Right ventricle myocardium superior (tissue), 1 donor: ENCODE measurements around the gene DST. TPM values are rescaled to one million over a fixed set of nuclear protein-coding genes. Genes with fewer than 3 reads are reported as not detected.

Experiments
- ATAC-seq: fragments of 200-7000 bp; cut with Tn5 transposase; one replicate; pipeline ENCODE4 v1.9.1; 2020; ENCODE audit warnings: mild to moderate bottlenecking; ENCODE audit not compliant: poor library complexity
- DNase-seq: peaks from one replicate; pipeline ENCODE4 v3.0.0-alpha.2; 2020
- intact Hi-C: fragments of 100-400 bp; cut with DNase I; formaldehyde crosslinking; loops from one replicate; pipeline ENCODE4 v1.11.2; 2022
- long read RNA-seq: library from polyadenylated mRNA; unstranded; transcript quantifications from one replicate; pipeline ENCODE4 v2.0.0, GENCODE V29; 2021
- total RNA-seq: library from RNA; stranded (reverse); fragmentation: NEBNext Ultra II Directional; extraction: Animal tissue kit (Norgen Biotek cat#: 25700); gene quantifications from one replicate; pipeline ENCODE4 v1.2.1, GENCODE V29; 2021
- donor health status: DM: no; HTN: yes; CAD: no; lungs with severe emphysema.

The DST gene
- total RNA-seq = 234 TPM
- long read RNA-seq, partial matches to known transcripts = 13 of 20 reads
- long read RNA-seq, other reads (novel, unspliced or antisense) = 5 of 20 reads

- ATAC-seq (peak; percentile 39), DNase-seq (no peak)
Measured at GRCh38 chr6:56642366-56643261, at the start of gene DST. Gene DST, minus strand, starts transcription at chr6:56642889.

DNA sequence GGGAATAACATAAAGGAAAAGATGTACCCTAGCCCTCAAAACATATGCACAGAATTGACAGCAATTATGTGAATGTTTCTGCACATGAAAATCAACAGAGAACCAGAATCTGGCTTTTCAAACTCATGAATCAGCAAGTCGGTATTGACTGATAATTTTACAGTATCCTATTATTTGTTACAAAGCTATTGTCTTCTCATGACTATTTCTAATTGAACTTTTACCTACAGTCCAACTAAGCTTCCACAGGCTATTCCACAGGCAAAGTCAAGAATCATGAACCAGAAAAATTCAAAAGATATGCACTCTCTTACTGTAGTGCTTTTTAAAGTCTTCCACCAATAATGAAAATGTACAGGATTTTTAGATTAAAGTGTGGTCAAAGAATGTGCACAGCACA, 49.1 kb upstream of the DST start:
- ATAC-seq (no peak), DNase-seq (no peak)
- intact Hi-C loops = loop anchor here (5.0 kb wide), 1 partner anchor 45 kb away; no protein-coding TSS in a partner anchor

More at GRCh38 chr6:56642366-56643261, at the start of gene DST:
- intact Hi-C loops = no loop called here

GRCh38 chr6:56691286-56691595, 48.6 kb upstream of the DST start:
- DNase-seq (no peak), ATAC-seq (peak; percentile 47)
- intact Hi-C loops = loop anchor here (5.0 kb wide), 1 partner anchor 44 kb away; no protein-coding TSS in a partner anchor

DNA sequence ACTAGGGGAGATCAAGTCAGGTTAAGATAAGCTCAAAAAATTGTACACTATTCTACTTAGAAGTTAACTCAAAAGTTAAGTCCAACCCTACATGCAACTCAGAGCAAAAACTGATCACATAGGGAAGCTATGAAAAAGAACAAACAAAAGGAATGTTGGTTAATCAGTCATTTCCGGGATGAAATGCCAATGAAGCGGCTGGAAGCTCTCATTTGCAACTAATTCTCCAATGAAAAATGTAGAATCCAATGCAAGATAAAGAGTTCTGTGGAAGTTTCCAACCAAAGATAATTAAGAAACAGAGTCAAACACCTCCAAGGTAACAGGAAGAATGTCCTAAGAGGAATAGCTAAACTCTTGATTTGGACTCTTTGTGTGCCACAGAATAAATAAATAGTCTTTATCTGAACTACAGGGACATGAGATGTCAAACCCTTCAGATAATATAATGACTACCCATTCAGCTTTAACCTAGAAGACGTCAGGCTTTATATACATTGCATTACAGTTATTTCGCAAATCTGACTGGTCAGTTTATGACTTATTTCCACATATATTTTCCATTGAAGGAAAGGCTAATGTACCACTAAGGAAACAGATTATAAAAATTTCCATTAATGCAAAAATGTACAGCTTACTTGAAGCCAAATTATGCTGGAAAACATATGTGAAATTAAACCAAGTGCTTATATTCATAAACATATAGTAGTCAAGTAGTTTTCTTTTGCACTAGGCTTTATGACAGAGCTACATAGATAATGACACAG, 48.0 kb upstream of the DST start:
- no peak for ATAC-seq
- intact Hi-C loops = loop anchor here (5.0 kb wide), 1 partner anchor 43 kb away; no protein-coding TSS in a partner anchor

GRCh38 chr6:56689663-56690062, 47.0 kb upstream of the DST start:
- intact Hi-C loops = loop anchor here (5.0 kb wide), 1 partner anchor 42 kb away; no protein-coding TSS in a partner anchor
- no peak for ATAC-seq
- DNase-seq = no peak

More for the DNA sequence above, 48.0 kb upstream of the DST start:
- no peak for DNase-seq

DNA sequence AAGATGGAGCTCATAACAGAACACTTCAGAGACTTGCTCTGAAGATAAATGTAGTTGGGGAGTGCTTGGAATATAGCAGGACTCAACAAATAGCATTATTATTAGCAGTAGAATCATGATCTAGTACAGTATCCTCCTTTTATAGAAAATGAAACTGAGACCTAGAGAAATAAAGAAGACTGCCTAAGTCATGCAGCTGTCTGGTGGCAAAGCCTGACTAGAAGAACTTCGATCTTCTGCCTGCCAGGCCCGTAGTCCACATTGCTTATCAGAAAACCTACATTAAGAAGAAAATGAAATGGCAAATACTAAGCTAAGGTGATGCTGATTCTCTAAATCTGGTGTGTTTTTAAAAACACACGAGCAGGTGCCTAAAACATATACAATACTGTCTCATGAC, 46.4 kb upstream of the DST start:
- ATAC-seq (no peak), DNase-seq (no peak)
- intact Hi-C loops = no loop called here

GRCh38 chr6:56688521-56688920, 45.8 kb upstream of the DST start:
- intact Hi-C loops = no loop called here
- ATAC-seq (no peak), DNase-seq (no peak)

DNA sequence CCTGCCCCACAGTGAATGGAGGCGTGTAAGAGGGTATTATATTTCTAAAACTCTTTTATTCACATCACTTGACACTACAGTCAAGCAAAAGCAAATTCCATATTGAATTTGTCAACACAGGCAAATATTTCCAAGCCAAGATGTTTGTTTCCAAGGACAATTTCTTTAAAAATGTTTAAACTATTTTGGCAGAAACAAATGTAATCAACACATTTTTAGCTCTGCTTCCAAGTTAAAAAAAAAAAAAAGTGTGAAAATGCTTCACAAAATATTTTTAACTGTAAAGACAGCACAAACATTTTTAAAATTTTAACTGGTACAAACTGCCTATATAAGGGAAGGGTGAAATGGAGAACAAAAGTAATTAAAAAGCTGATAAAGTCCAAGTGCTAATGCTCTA, 44.9 kb upstream of the DST start:
- intact Hi-C loops = no loop called here
- no peak for DNase-seq
- ATAC-seq = no peak

- DNase-seq = no peak
- intact Hi-C loops = no loop called here
- ATAC-seq = no peak
Measured at GRCh38 chr6:56686429-56686828, 43.7 kb upstream of the DST start.

DNA sequence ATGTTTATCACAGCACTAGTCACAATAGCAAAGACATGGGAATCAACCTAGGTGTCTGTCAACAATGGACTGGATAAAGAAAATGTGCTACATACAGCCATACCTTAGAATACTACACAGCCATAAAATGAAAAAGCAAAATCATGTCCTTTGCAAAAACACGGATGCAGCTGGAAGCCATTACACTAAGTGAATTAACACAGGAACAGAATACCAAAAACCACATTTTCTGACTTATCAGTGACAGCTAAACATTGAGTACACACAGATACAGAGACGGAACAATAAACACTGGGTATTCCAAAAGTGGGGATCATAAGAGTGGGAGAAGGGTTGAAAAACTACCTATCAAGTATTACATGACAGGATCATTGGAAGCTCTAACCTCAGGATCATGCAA, 43.3 kb upstream of the DST start:
- intact Hi-C loops = no loop called here
- ATAC-seq = no peak
- no peak for DNase-seq

- intact Hi-C loops = no loop called here
- no peak for DNase-seq
- ATAC-seq = no peak
Measured at GRCh38 chr6:56685102-56685733, 42.5 kb upstream of the DST start.

DNA sequence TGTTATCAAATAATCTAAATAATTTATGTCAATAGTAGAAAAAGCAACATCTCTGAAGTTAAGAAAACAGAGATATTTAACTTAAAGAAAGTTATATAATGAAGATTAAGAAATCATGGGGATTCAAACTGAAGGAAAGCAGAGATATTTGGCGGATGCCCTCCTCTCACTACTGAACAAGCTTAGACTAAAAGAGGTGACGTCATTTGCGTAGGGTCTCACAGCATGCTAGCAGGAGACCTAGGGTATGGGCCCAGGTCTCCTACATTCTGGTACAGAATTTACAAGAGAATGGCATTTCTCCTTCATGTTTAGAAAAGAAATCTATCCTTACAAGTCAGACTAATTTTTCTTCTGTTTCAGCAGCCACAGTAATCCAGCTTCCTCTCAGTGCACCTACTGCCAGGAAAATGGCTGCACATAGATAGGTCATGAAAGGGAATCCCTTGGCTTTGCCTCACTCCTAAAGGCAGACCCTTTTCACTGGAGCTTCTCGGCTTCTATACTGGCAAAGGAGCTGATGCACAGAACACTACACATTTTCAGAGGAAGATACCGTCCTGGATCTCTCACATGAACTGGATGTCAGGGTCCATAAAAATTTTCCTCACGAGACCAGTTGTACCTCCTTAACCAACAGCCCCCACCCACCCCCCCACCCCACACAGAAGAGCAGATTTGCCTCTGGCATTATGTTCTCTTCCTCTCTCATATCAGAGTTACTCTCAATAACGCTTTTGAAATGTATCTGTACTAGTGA, 41.8 kb upstream of the DST start:
- ATAC-seq (no peak), DNase-seq (no peak)
- intact Hi-C loops = no loop called here

GRCh38 chr6:56683882-56684281, 41.2 kb upstream of the DST start:
- intact Hi-C loops = no loop called here

GRCh38 chr6:56682635-56683034, 39.9 kb upstream of the DST start:
- DNase-seq (no peak), ATAC-seq (no peak)
- intact Hi-C loops = no loop called here

More at GRCh38 chr6:56683882-56684281, 41.2 kb upstream of the DST start:
- ATAC-seq (peak; percentile 92), DNase-seq (no peak)

- DNase-seq = no peak
- intact Hi-C loops = no loop called here
- peak; percentile 48 for ATAC-seq
Measured at GRCh38 chr6:56677559-56677958, 34.9 kb upstream of the DST start.

GRCh38 chr6:56671651-56672461, 29.2 kb upstream of the DST start:
- DNase-seq (no peak), ATAC-seq (peak; percentile 61)
- intact Hi-C loops = no loop called here

DNA sequence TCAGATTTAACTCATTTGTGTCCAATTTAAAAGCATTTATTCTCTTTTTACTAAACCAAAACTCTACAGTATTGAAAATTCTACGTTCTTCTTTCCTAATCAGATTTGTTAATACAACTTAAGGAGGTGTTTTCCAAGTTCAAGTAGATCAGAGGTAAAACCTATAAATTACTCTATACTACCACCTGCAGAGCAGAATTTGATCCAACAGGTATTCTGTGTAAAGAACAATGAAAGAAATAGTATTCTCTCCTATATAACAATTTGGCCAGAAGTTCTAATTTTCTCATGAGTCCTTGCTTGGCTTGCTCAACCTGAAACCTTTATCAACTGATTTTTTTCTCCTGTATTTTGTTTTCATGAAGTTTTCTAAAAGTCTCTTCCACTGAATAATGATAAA, 28.5 kb upstream of the DST start:
- intact Hi-C loops = no loop called here
- DNase-seq (no peak), ATAC-seq (no peak)

- DNase-seq (no peak), ATAC-seq (no peak)
- intact Hi-C loops = no loop called here
Measured at GRCh38 chr6:56669041-56669440, 26.4 kb upstream of the DST start.
